Ovary (tissue), 9 donors: ENCODE data around the gene FGFR4. TPM values are rescaled to one million over a fixed set of nuclear protein-coding genes. Genes with fewer than 3 reads are reported as not detected.
"Not testable (repeated sequence)": the region's sequence is repeated elsewhere in the genome, so short reads cannot be mapped to it uniquely, and the experiment has no call there.

Source experiments
- DNase-seq, 5 donors: peaks; one replicate each; pipeline ENCODE4 v3.0.0-alpha.2; 2019 to 2020
- H3K27ac ChIP-seq, 2 donors: fragments of 200-600 bp; one replicate each; pipeline versions ENCODE4 v1.5.1 to v1.8.0; 2019 to 2022
- H3K27me3 ChIP-seq: fragments of 200-600 bp; one replicate; pipeline ENCODE4 v1.8.0; 2022
- H3K36me3 ChIP-seq: fragments of 200-600 bp; sonication (generic); one replicate; pipeline ENCODE4 v1.5.1; 2019
- H3K4me1 ChIP-seq: one replicate; pipeline ENCODE4 v1.8.1; 2013; ENCODE audit warnings: mild to moderate bottlenecking, moderate library complexity; ENCODE audit not compliant: insufficient read depth
- H3K4me3 ChIP-seq: fragments of 200-600 bp; sonication (generic); one replicate; pipeline ENCODE4 v1.5.1; 2017
- H3K9me3 ChIP-seq, 2 donors: fragments of 200-600 bp in 1 of 2; sonication (generic) in 1 of 2; one replicate each; pipeline versions ENCODE4 v1.5.1 to v1.8.1; 2013 to 2019; ENCODE audit warnings: mild to moderate bottlenecking in 1 of 2, moderate library complexity in 1 of 2
- CTCF ChIP-seq, 3 donors: fragments of 450-650 bp in 2 of 3; fragments of 200-600 bp in 1 of 3; IDR thresholded peaks; one replicate each; pipeline versions ENCODE4 v1.5.1 to v1.8.0; 2016 to 2022; ENCODE audit warnings: antibody characterized with exemption in 3 of 3, mild to moderate bottlenecking in 1 of 3
- EP300 ChIP-seq: sonication (generic); formaldehyde crosslinking; IDR thresholded peaks from one replicate; pipeline ENCODE4 v1.6.1; 2017; ENCODE audit warnings: antibody characterized with exemption
- POLR2A ChIP-seq: fragments of 450-650 bp; IDR thresholded peaks from one replicate; pipeline ENCODE4 v1.6.1; 2017; ENCODE audit warnings: antibody characterized with exemption, mild to moderate bottlenecking, moderate library complexity
- WGBS, 3 donors: extraction: QIAGEN DNeasy Blood & Tissue Kit in 1 of 3; methylation state at CpG; one replicate each; pipeline versions ENCODE4 v1.1.5 to v1.1.7; 2013 to 2017; 5-methylcytosine and 5-hydroxymethylcytosine counted together
- intact Hi-C, 4 donors: fragments of 100-400 bp; cut with DNase I; formaldehyde crosslinking; loops; one replicate each; pipeline versions ENCODE4 v1.11.0 to v1.15.1; 2022 to 2023
- polyA plus RNA-seq, 2 donors: library from polyadenylated mRNA; stranded (reverse); fragments of 200-250 nt in 1 of 2; fragments of 350-450 nt in 1 of 2; fragmentation: Illumina TruSeq in 1 of 2; extraction: RNeasy Lipid Tissue Mini Kit (QIAGEN cat#74804) in 1 of 2; gene quantifications; one replicate each; pipeline ENCODE4 v1.2.3, GENCODE V29; 2013 to 2014
- total RNA-seq, 7 donors: library from RNA; depleted of rRNA in 2 of 7; stranded (reverse); fragments of >200 nt in 2 of 7; fragmentation: NEBNext Ultra II Directional in 3 of 7; extraction: Animal tissue kit (Norgen Biotek cat#: 25700) in 3 of 7; gene quantifications; one replicate each; pipeline versions ENCODE4 v1.1.0 to v1.2.4, GENCODE V29; 2016 to 2023
- donor health status: DM: no; HTN: no; CAD: no; lungs with moderate emphysema.
- donor health status: DM: no; HTN: no; CAD: no.
- donor health status: Bipolar disorder and iron deficiency.
- donor health status: DM: yes; HTN: yes; CAD: no.
- donor health status: DM: no; HTN: no; CAD: no.
- donor health status: DM: yes; HTN: yes; CAD: no.

FGFR4 gene
- total and polyA plus RNA-seq, 9 donors: 2.7 to 90.3 (median 25.6) TPM

DNA sequence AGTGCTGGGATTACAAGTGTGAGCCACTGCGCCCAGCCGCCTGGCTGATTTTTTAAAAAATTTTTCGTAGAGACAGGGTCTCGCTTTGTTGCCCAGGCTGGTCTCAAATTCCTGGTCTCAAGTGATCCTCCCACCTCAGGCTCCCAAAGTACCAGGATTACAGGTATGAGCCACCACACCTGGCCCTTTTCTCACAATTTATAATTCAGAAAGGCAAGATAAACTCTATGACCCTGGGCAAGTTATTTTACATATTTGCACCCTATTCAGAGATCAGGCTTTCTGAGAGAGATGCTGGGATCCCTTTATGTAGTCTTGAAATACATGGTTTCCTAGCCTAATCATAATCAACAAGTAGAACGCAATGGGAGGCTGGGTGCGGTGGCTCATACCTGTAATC lies 43.6 kb upstream of the FGFR4 start:
- Histone ChIP-seq H3K36me3 (no peaks in the 10 kb centered on the region), H3K27ac (no peak overlapping the region), H3K4me1 (no peaks in the 10 kb centered on the region), H3K27me3 (no peaks in the 10 kb centered on the region), H3K9me3 (no peaks in the 10 kb centered on the region), H3K4me3 (no peak overlapping the region)
- DNase-seq: no peak
- TF ChIP-seq CTCF (IDR thresholded peaks at IDR 0.05) (no peak), POLR2A (no peak), EP300 (no peak)
- 96 to 99% (median 97%) methylated on average over 6 of the region's 6 CpGs for WGBS, 3 donors
- intact Hi-C loops: no loop called here

DNA sequence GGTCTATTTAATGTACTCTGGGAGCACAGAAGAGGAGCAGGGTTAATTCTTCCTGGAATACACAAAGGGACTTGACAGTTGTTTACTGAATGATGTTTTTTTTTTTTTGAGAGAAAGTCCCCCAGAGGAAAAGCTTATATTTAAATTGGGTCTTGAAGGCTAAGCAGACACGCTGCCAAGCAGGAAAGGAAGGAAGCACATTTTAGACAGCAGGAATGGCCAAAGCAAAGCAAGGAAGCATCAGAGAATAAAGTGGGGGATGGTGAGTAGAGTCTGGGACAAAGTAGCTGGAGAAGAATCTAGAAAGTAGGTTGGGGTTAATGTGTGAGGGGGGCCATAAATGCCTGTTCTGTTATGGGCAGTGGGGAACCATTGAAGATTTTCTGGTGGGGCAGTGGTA lies 42.8 kb upstream of the FGFR4 start:
- Histone ChIP-seq H3K9me3 (no peaks in the 10 kb centered on the region), H3K27ac (no peak overlapping the region), H3K4me3 (no peak overlapping the region), H3K4me1 (no peaks in the 10 kb centered on the region), H3K36me3 (no peaks in the 10 kb centered on the region), H3K27me3 (no peaks in the 10 kb centered on the region)
- no peak for DNase-seq
- intact Hi-C loops: no loop called here
- TF ChIP-seq POLR2A: no peak
- no peak for TF ChIP-seq CTCF (IDR thresholded peaks at IDR 0.05)
- TF ChIP-seq EP300: no peak
- 63 to 81% (median 78%) methylated on average over 1 of the region's 1 CpG for WGBS, 3 donors

- 95% methylated on average over 1 of the region's 1 CpG for WGBS, 3 donors
- no peak overlapping the region for H3K27ac ChIP-seq
- intact Hi-C loops: no loop called here
- no peaks in the 10 kb centered on the region for H3K4me1 ChIP-seq
- H3K9me3 ChIP-seq: no peaks in the 10 kb centered on the region
- no peak overlapping the region for H3K4me3 ChIP-seq
- TF ChIP-seq POLR2A (no peak), CTCF (IDR thresholded peaks at IDR 0.05) (no peak), EP300 (no peak)
- H3K36me3 ChIP-seq: no peaks in the 10 kb centered on the region
- H3K27me3 ChIP-seq: no peaks in the 10 kb centered on the region
- no peak for DNase-seq
Observed at GRCh38 chr5:177044641-177045040, 42.1 kb upstream of the FGFR4 start.

DNA sequence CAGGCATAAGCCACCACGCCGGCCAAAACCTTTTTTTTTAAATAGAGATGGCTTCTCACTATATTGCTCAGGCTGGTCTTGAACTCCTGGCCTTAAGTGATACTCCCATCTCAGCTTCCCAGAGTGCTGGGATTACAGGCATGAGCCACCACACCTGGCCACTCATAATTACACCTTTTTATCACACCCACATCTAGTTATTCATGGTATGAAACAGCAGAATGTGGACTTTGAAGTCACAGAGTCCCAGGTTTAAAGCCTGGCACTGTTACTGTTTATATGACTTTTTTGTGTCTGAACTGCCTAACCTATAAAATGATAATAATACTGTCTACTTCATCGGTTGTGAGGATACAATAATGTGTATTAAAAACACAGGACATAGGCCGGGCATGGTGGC lies 41.1 kb upstream of the FGFR4 start:
- H3K36me3 ChIP-seq: no peaks in the 10 kb centered on the region
- no peak for DNase-seq

DNA sequence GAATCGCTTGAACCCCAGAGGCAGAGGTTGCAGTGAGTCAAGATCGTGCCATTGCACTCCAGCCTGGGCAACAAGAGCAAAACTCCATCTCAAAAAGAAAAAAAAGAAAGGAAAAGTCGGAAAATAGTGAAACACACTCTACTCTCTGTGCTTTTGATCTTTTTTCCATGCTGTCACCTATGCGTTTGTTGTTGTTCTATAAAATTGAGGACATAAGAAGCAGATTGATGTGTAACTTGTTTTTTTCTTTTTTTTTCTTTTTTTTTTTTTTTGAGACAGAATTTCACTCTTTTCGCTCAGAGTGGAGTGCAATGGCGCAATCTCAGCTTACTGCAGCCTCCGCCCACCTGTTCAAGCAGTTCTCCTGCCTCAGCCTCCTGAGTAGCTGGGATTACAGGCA lies 38.2 kb upstream of the FGFR4 start:
- H3K9me3 ChIP-seq, H3K27me3 ChIP-seq, intact Hi-C loops, H3K4me3 ChIP-seq, H3K4me1 ChIP-seq, H3K27ac ChIP-seq, DNase-seq, H3K36me3 ChIP-seq: not testable (repeated sequence)
- 95 to 98% (median 95%) methylated on average over 7 of the region's 7 CpGs for WGBS, 3 donors

More for the DNA sequence above, 41.1 kb upstream of the FGFR4 start:
- intact Hi-C loops: no loop called here
- TF ChIP-seq EP300 (no peak), CTCF (IDR thresholded peaks at IDR 0.05) (no peak), POLR2A (no peak)
- Histone ChIP-seq H3K4me1 (no peaks in the 10 kb centered on the region), H3K27me3 (no peaks in the 10 kb centered on the region), H3K9me3 (no peaks in the 10 kb centered on the region), H3K4me3 (no peak overlapping the region), H3K27ac (no peak overlapping the region)
- 87 to 90% (median 89%) methylated on average over 4 of the region's 4 CpGs for WGBS, 3 donors
